ENCODE results near the gene SMAD2.

The SMAD2 gene

DNA sequence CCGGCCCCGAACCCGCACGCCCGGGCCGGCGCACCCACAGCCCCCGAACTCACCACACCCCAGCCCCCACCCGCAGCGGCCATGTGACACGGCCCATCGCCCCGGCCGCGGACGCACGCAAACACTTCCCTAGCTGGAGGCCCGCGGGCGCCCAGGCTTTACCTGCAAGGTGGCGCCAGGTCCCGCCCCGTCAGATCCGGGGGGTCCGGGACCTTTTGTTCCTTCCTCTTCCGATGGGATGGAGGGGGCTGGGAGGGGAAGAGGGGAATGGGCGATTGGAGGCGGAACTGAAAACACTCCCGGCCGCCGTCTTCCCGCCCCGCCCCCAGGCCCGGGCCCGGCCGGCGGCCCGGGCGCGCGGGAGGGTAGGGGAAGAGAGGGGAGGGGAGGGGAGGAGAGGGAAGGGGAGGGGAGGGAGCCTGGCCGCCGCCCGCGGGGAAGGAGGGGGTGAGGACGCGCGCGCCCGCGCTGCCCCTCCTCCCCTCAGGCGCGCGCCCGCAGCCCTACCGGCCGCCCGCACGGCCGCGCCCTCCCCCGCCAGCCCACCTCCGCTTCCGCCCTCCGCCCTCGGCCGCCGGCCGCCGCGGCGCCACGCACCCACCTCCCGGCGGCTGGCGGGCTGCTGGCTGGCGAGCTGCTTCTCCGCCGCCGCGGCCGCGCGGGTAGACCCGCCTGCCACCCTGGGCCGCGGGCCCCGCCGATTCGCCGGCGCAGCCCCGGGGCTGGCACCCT is at the start of gene SMAD2:
Gene SMAD2 (minus strand): TSS at position 461 of the 732 bp plus-strand sequence. CDS start 33,903 bp downstream, outside the sequence.
- peak within 1 kb of the TSS; percentile 98 for H3K4me2 ChIP-seq (ENCODE audit: low read length)
- TF ChIP-seq EZH2 (IDR thresholded peaks at IDR 0.05; ENCODE audit: borderline replicate concordance, low read length) = no peak
- no peak for TF ChIP-seq CTCF (IDR thresholded peaks at IDR 0.05; ENCODE audit: low read length)
- H3K4me3 ChIP-seq (ENCODE audit: low read depth, low read length, poor library complexity, severe bottlenecking) = peak within 1 kb of the TSS; percentile 97
- no peaks in the 10 kb centered on the region for H4K20me1 ChIP-seq (ENCODE audit: insufficient read depth, low read length)
- H3F3A ChIP-seq (ENCODE audit: insufficient read depth, low read length) = no peaks in the 10 kb centered on the region
- H2AFZ ChIP-seq (ENCODE audit: low read length) = no peak within 1 kb of the TSS; the same call in 1 of the 2 replicates
- no peaks in the 10 kb centered on the region for H3K9me2 ChIP-seq (ENCODE audit: low read depth, low read length)
- H3K27me3 ChIP-seq (ENCODE audit: insufficient read depth, low read length) = no peaks in the 10 kb centered on the region
- H3K4me1 ChIP-seq (ENCODE audit: insufficient read depth, low read length, severe bottlenecking) = peaks cover 47% of the 10 kb centered on the region
- H3K9ac ChIP-seq (ENCODE audit: low read length) = peak within 1 kb of the TSS; percentile 97
- no peaks in the 10 kb centered on the region for H3K9me3 ChIP-seq (ENCODE audit: low read length)
- H3K79me2 ChIP-seq (ENCODE audit: insufficient read depth, low read length) = peaks cover 47% of the 10 kb centered on the region
- peak within 1 kb of the TSS; percentile 86 for H3K27ac ChIP-seq (ENCODE audit: low read depth, low read length, poor library complexity, severe bottlenecking)
- no peaks in the 10 kb centered on the region for H3K36me3 ChIP-seq (ENCODE audit: insufficient read depth, low read length)

DNA sequence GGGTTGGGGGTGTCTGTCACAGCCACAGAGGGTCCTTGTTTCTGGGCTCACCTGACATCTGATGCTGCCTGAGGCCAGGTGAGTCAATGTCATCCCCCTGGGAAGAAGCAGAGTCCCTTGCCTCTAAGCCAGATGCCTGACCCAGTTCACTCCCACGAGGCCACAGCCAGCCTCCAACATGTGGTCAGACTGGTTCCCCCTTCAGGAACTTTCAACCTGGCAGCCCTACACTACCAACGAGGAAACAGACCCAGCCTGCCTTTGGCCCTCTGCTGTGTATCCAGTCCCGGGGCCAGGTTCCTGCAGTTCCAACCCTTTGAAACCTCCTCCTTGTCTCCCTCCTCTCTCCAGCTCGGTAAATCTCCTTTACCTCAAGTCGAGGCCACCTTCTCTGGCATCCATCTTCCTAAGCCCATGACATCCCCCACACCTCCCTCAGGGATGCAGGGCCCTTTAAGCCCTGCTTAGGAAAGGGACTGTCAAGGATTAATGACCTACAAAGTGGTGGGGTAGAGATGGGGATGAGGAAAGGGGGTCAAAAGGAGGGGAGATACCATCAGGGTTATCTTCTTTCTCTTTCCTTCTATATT is 49.2 kb upstream of the SMAD2 start:
- H4K20me1 ChIP-seq (ENCODE audit: insufficient read depth, low read length) = no peaks in the 10 kb centered on the region
- no peaks in the 10 kb centered on the region for H3K79me2 ChIP-seq (ENCODE audit: insufficient read depth, low read length)
- no peak overlapping the region for H3K27ac ChIP-seq (ENCODE audit: low read depth, low read length, poor library complexity, severe bottlenecking)
- TF ChIP-seq EZH2 (IDR thresholded peaks at IDR 0.05; ENCODE audit: borderline replicate concordance, low read length) (no peak), CTCF (IDR thresholded peaks at IDR 0.05; ENCODE audit: low read length) (no peak)
- no peaks in the 10 kb centered on the region for H3K9me3 ChIP-seq (ENCODE audit: low read length)
- H3K4me1 ChIP-seq (ENCODE audit: insufficient read depth, low read length, severe bottlenecking) = no peaks in the 10 kb centered on the region
- H3F3A ChIP-seq (ENCODE audit: insufficient read depth, low read length) = no peaks in the 10 kb centered on the region
- no peak overlapping the region for H2AFZ ChIP-seq (ENCODE audit: low read length)
- H3K27me3 ChIP-seq (ENCODE audit: insufficient read depth, low read length) = no peaks in the 10 kb centered on the region
- no peaks in the 10 kb centered on the region for H3K36me3 ChIP-seq (ENCODE audit: insufficient read depth, low read length)
- H3K9ac ChIP-seq (ENCODE audit: low read length) = no peak overlapping the region
- H3K9me2 ChIP-seq (ENCODE audit: low read depth, low read length) = no peaks in the 10 kb centered on the region
- no peak overlapping the region for H3K4me2 ChIP-seq (ENCODE audit: low read length)
- no peak overlapping the region for H3K4me3 ChIP-seq (ENCODE audit: low read depth, low read length, poor library complexity, severe bottlenecking)

- Histone ChIP-seq H3K4me1 (ENCODE audit: insufficient read depth, low read length, severe bottlenecking) (no peaks in the 10 kb centered on the region), H3K9me3 (ENCODE audit: low read length) (no peaks in the 10 kb centered on the region), H3F3A (ENCODE audit: insufficient read depth, low read length) (no peaks in the 10 kb centered on the region), H3K9ac (ENCODE audit: low read length) (no peak overlapping the region), H3K27ac (ENCODE audit: low read depth, low read length, poor library complexity, severe bottlenecking) (no peak overlapping the region), H2AFZ (ENCODE audit: low read length) (no peak overlapping the region), H3K36me3 (ENCODE audit: insufficient read depth, low read length) (no peaks in the 10 kb centered on the region), H3K4me2 (ENCODE audit: low read length) (no peak overlapping the region), H3K79me2 (ENCODE audit: insufficient read depth, low read length) (no peaks in the 10 kb centered on the region), H3K9me2 (ENCODE audit: low read depth, low read length) (no peaks in the 10 kb centered on the region), H4K20me1 (ENCODE audit: insufficient read depth, low read length) (no peaks in the 10 kb centered on the region), H3K27me3 (ENCODE audit: insufficient read depth, low read length) (no peaks in the 10 kb centered on the region), H3K4me3 (ENCODE audit: low read depth, low read length, poor library complexity, severe bottlenecking) (no peak overlapping the region)
- TF ChIP-seq EZH2 (IDR thresholded peaks at IDR 0.05; ENCODE audit: borderline replicate concordance, low read length) (no peak), CTCF (IDR thresholded peaks at IDR 0.05; ENCODE audit: low read length) (no peak)
Measured at GRCh38 chr18:47978603-47979002, 48.1 kb upstream of the SMAD2 start.
